Activated CD4-positive, alpha-beta T cell treated with anti-CD3 and anti-CD28 coated beads, Interleukin-2, amount 50 U/mL, for 4 hours (primary cell): ENCODE results near the gene IMPA2.

ENCODE experiments used
- DNase-seq, 2 experiments: peaks; one replicate each; pipeline ENCODE4 v3.0.0-alpha.2; 2020

Gene IMPA2

DNA sequence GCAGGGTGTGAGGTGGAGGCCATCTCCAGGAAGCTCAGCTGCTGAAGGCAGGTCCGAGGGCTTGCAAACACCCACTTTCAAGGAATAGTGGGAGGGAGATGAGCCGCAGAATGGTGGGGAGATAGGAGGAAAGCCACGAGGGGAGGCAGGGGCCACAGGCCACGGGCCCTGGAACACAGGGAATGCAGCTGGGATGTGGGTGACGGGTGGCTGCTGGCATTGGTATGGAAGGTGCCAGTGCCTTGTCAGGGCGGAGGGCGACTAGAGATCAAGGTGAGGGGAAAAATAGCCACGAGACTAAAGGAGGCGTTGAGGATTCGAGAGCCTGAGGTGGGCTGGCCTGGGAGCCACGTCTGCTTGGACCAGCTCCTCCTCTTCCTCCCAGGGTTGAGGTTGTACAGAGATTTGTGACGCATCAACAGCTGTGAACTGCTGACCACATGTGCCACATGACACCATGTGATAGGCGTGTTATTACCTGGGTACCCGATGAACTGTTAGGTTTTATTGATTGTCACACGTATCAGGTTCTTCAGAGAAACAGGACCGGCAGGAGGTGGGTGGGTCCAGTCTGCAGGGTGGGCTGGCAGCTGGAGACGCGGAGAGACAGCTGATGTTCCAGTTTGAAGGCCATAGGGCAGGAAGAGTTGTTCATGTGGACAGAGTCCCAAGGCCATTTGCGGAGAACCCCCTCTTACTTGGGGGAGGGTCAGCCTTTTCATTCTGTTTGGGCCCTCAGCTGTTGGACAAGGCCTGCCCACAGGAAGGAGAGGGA is 9.9 kb downstream of the IMPA2 start:
- no peak for DNase-seq

DNA sequence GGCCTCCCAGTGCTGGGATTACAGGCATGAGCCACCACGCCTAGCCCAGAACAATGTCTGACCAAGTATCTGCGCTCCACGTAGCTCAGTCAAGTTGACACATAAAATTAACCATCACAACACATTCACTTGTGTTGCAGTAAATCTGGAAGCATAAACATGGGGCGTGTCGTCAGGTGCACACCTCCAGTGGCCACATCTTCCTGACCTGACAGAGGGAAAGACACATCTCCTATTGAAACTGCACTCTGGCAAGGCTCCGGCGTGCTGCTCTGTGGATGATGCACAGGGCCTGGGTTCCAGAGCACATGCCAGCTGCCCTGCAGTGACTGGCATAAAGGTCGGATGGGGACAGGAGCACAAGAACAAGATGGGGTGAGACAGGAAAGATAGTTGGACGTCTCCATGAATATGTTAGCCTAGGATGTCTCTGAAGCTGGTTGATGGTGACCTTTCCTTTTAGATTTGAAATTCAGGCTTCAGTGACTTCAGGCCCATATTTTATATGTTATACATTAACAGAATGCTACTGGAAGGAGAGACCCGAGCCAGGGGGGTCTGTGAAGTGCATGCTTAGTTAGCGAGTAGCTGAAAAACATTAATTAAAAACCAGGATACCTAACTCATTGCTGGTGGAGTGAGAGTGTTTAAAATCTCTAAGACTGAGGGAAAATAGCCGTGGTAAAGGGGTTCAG is 10.9 kb downstream of the IMPA2 start:
- no peak for DNase-seq

DNA sequence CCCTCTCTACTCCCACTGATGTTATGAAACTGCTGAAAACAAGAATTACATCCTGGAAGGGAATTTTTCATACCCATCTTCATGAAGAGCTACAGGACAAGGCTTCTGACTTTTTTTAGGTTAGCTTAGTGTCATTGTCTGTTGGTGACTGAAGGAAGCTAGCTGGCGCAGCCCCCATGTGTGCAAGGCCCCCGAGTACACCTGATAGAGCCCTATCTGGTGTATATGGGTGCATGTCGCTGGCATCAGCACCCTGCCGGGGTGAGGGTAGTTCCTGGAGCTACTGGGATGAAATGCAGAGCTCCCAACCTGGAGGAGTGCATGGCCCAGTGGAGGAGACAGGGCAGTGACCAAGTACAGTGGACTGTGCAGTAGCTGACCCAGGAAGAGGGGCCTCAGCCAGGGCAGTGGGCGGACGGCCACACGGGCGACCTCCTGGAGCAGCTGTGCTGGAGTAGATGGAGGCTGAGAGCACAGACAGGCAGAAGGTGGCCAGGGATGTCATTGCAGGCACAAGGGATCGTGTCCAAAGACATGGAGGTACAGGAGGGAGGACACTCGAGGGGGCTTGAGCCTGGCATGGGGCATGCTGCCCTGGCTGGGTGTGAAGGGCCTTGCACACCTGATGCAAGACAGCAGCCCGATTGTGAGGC is 12.1 kb downstream of the IMPA2 start:
- no peak for DNase-seq

DNA sequence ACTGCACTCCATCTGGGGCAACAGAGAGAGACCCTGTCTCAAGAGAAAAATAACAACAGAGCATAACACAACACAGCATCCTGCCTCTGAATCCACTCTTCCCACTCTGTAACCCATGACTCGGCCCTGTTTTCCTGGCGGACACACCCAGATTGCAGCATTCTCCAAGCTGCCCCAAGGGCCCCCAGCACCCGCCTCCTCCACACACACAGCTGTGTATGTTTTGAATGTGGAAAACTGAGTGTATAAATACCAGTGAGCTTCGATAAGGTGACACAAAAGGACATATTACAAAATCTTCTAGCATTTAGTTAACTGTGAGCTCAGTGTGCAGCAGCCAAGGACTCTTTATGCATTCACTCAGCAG is 13.0 kb downstream of the IMPA2 start:
- DNase-seq = no peak

DNA sequence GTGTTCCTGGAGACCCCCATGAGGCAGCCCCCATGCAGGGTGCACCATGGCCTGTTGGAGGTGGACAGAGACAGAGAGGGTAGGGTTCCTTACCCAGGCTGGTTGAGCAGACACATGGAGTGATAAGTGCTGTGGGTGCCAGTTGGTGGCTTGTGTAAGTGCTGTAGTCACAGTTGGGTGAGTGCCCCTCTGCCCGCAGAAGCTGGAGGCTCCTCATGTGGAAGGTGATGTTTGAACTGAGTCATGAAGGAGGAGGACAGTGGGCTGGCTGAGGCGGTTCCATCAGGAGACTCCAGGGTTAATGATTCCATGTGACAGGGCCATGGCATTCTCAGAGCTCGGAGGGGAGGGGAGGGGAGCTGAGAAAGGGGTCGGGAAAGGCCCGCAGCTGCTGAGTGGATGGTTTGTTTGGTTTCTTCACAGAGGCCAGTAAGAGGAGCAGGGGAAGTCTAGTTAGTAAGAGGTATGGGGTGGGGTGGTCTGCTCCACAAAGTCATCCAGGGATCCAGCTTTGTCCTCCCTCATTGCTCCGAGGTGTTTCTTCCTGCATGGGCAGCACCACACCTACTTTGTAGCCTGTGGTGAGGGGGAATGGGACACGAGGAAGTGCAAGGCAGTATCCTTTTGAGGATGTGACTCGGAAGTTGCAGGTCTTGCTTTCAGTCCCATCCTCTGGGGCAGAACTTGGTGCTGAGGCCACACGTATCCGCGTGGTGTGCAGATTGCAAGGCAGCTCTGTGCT is 13.6 kb downstream of the IMPA2 start:
- no peak for DNase-seq

DNA sequence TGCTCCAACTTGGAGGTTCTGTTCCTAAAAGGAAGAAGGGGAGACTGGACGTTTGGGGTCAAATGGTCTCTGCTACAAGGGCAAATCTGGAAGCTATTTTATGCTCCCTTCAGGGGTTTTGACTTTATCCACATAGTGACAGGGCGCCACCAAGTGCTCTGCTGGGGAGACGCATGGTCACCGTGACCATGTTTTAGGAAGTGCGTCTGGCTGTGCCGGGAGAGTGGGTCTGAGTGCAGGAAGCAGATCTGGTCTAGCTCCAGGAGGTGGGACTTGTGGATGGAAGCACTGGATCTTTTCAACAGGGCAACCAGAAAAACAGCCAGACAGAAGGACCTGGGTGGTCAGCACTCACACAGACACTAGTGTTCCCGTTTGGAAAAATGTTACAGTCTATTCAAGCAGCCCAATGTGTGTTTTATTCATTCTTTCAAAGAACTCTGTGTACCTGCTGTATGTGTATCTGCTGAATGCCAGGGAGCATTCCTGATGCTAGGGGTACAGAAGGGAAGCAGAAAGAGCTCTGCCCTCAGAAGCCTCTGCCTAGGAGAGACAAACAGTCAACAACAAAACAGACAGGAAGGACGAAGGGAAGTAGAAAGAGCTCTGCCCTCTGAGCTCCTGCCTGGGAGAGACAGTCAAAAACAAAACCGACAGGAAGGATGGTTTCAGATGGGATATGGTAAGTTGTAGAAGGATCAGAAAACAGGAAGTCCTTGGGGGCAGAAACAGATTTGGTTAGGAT is 14.3 kb downstream of the IMPA2 start:
- DNase-seq = peak; percentile 45 to 55

DNA sequence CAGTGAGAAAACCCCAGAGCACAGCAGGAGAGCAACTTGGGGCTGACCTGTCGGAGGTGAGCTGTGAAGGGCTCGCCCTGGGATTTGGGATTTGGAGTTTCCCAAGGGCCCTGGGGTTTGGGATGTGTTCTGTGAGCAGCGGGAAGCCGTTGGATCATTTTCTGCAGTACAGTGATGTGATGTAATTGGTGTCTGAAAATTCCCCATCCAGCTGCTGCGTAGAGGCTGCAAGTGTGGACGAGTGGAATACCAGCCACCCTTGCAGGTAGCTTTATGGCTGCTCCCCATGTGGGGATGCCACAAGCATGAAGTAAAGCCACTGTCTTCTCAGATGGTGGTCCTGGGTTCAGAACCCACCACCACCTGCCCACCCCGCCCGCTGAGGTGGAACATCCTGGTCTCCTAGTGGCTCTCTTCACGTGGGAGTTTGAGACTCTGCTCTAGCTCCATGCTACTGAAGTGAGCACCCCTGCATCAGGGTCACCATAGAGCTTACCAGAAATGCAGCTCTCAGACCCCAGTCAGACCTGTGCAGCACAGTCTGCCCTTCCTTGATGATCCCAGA is 15.0 kb downstream of the IMPA2 start:
- no peak for DNase-seq

DNA sequence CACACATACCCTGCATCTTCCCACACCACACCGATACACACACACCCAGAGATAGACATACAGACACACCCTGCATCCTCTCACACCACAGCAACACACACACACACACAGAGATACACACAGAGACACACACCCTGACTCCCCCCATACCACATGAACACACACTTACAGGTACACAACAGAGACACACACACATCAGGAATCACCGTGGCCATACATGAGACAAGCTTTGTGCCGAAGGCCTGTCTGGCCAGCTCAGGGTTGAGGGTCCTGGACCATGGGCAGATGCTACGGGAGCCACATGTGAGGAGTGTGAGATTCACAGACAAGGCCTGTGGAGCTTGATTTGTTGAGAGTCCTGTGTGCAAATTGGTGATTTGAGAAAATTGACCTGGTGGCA is 15.6 kb downstream of the IMPA2 start:
- no peak for DNase-seq

DNA sequence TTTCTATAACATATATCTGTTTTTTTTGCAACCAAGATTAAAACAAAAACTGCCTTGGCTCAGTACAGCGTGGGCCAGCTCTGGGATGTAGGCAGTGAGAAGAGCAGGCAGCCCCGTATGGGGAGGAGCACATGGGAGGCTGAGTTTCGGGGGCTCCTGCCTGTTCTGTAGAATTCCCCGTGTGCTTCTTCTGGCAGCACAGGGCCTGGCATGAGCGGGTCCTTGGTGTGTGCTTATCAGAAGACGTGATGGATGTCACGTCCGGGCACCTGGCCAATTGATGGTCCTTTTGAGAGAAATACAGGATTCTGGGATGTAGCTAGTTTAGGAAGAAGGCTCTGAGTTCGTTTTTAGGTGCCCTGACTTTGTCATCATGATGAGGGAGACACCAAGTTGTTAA is 16.2 kb downstream of the IMPA2 start:
- no peak for DNase-seq

DNA sequence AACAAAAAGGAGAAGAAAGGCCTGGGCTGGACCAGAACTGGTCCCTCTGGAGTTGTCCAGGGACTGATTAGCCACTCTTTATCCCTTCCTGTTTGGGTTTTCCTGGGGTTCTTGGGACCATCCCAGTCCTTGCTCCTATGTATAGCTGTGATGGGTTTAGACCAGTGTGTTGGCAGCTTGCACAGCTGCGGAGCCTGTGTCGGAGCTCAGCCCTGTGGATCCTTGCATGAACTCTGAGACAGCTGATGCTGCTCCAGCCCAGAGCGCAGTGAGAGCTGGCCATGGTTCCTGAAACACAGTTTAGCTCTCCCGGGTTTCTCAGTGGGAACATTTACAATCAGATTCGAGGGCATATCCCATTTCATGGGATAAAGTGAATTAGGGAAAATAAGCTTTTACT is 16.9 kb downstream of the IMPA2 start:
- no peak for DNase-seq

DNA sequence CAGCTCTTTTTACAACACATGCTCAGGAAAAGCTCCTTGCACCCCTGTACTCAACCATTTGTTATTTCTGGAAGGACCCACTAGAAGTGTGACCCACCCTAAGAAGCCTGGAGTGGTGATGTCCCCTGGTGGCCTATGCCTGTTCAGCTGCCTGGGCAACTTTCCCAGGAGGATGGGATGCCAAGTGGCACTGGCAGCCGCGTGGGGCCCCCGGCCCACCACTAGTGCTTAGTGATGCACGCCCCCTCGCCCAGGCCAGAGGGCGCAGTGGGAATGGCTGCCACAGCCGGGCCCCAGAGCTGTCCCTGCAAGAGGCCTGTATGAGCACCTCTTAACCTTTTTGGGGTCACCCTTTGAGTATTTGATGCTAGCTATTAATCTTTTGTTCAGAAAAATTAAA is 18.1 kb downstream of the IMPA2 start:
- no peak for DNase-seq

DNA sequence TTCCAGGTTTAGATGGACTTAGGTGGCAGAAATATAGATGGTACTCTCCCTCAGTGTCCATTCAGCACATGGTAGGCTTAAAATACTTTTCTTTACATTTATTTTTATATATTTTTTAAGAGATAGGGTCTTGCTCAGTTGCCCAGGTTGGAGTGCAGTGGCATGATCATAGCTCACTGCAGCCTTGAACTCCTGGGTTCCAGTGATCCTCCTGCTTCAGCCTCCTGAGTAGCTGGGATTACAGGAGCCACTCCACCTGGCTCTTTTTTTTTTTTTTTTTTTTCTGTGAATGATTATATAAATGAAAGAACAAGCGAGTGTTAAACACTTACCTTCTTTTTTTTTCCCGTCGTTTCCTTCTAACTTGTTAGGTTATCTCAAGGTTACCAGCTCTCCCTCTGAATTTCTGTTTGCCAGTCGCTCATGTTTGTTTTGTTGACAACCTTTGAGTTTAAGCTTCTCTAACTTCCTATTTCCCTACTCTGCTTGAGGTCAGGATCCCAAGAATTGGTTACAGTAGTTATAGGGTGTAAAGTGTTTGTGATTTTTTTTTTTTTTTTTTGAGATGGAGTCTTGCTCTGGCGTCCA is 18.9 kb downstream of the IMPA2 start:
- no peak for DNase-seq

DNA sequence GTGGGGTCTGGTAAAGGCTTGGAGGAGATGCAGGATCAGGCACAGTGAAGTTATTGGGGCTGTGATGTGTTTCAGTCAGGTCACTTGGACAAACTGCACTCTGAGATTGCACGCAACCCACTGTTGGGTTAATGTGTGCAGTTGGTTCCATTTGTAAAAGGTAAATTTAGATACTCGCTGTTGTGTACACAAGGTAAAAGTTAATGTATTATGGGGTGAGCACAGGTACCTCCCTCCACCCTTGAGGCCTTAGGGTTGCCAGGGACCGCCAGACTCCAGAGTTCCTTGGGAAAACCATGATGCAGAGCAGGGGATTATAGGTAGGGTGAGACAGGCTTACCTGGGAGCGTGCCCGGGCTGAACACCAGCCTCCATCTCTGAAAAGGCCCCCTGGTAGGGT is 20.1 kb downstream of the IMPA2 start:
- no peak for DNase-seq

DNA sequence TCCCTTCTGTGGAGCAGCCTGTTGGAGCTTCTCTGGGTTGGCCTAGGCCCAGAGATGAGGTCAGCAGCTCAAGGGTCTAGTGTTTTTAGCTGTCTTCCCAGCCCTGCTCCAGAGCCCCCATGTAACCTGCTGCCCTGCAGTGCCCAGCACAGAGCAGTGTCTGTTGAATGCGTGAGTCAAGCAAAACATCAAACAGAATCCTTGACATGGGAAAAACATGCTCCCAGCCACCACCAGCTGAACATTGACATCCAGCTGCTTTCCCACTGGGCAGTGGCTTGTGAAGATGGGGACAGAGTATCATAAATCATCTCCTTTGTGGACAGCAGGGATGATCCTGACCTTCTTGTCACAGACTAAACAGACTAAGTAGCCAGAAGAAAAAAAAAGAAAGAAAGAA is 22.6 kb downstream of the IMPA2 start:
- DNase-seq = no peak

DNA sequence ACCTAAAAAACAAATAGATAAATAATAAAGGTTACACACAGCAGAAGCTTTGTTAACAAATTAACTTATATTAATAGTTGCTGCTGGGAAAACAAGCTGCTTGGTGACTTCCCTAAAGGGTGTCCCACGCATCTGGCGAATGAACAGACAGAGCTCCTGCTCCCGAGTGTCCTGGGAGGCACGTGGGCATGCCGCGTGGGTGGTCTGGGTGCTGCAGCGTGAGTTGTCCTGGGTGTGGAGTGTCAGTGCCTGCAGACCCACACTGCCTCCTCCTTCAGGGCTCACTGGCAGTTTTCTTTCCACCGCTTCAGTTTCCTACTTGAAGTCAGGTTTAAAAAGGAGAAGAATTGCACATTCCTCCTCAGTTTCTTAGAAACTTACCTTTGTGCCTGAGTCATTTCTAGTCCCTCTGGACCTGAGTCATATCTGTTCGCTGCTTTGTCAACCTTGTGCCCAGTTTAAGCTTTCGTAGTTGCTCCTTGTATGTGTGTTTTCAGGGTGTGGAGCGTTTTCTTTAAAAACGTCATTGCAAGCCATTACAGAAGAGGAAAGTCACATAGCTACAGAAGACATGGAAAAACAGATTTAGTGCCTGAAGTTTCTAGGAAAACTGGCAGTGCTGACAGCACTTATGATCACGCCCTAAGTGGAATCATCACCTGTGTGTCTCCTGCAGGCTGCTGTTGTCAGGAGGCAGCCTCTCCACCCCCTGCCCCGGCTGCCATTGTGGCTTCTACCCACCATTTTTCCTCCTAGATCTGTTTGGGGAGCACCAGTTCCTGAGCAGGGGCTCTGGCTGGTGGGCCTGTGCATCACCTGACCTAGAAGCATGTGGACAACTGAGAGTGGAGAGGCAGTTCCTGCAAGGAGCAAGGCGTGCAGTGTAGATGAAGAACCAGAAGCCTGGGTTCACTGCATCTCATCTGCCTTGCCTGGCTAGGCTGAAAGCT is 24.5 kb downstream of the IMPA2 start:
- DNase-seq = no peak

DNA sequence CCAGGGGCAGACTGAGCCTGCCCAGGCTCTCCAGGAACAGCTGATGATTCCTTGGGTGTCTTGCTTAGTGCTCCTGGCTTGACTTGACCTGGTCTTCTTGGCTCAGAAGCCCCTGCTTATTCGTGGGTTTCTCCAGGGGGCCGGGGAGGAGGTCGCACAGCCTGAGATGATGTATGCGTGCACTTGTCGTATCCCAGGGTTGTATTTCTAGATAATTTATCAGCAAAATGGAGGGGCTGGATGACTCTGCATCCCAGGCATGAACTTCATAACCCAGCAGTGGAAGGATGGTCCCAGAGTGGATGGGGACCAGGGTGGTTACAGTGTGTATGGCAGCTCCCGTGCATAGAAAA is 25.2 kb downstream of the IMPA2 start:
- DNase-seq = no peak

DNA sequence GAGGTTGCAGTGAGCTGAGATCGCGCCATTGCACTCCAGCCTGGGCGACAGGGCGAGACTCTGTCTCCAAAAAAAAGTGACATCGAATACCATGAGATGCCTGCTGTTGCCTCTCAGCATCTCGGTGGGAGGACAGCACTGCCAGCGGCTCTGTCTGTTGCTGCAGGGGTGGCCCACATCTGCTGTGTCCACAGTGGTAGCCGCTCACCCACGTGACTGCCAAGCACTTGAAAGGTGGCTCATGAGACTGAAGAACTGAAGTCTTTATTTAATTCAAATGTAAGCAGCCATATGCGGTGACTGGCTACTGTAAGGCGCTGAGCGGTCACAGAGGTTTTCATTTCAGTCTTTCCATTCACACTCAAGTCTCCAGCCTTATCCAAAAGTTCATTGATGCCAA is 25.8 kb downstream of the IMPA2 start:
- DNase-seq = no peak

DNA sequence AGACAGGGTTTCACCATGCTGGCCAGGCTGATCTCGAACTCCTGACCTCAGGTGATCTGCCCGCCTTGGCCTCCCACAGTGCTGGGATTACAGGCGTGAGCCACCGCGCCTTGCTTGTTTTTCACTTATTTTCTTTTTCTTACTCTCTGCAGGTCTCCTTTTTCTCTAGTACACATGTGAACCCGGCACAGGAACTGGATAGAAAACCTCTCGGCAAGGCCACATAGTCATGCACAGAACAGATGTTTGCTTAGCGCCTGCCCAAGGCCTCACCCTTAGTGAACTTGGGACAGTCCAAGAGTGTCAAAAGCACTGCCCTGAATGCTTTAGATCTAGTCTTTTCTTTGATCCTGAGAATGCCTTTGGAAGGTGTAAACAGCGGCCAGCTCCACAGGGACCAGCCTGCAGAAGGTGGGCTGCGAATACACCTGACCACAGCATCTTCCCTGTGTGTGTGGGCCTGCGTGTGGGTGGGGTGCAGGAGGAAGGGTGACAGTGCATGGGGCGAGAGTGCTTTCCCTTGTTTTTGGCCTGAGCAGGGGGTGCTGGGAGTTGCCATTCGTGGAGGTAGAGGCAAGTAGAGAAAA is 27.0 kb downstream of the IMPA2 start:
- DNase-seq = no peak

DNA sequence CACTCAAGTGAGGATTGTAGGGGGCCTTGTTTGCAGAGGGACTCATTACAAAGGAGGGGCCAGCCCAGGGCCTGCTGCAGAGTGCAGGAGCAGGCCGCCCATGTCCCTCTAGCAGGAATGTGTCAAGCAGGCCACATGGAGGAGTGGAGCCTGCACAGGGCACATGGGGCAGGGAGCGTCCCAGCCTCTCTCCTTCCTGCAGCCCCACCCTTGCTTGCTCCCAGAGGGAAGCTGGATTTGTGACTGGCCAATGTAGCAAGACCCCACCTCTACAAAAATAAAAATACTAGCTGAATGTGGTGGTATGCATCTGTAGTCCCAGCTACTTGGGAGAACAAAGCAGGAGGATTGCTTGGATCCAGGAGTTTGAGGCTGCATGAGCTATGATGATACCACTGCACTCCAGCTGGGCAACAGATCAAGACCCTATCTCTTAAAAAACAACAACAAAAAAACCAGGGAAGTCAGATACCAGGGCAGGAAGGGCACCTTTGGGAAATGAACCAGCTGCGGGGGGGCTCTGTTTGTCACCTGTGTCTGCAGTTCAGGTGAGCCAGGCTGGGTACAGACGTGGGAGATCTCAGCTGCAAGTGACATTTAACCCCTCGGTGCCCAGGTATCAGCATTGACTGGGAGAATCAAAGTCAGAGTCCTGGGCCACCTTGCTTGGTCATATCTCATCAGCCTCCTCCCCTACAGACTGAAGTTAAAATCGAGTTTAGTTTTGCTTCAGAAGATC is 27.7 kb downstream of the IMPA2 start:
- DNase-seq = no peak
